OCI-LY3 (cell line): ENCODE measurements around the gene MAL.

Source experiments
- H2AFZ ChIP-seq: fragments of 200-600, 300-600 bp; shearing (Covaris generic); 2 replicates; pipeline ENCODE4 v1.6.0; 2014; ENCODE audit warnings: antibody characterized with exemption, low read depth, low read length
- H3K27ac ChIP-seq: fragments of 200-600, 300-600 bp; sonication (generic); 2 replicates; pipeline ENCODE4 v1.5.1; 2014; ENCODE audit warnings: mild to moderate bottlenecking, low read length, moderate library complexity, mixed read lengths
- H3K27me3 ChIP-seq: fragments of 200-600, 300-600 bp; sonication (generic); 2 replicates; pipeline ENCODE4 v1.6.1; 2014; ENCODE audit warnings: low read depth, low read length, mixed read lengths
- H3K36me3 ChIP-seq: fragments of 200-600, 300-600 bp; sonication (generic); replicated peaks from 2 replicates; pipeline ENCODE3; 2014; ENCODE audit warnings: low read depth, low read length, mixed read lengths
- H3K4me1 ChIP-seq: fragments of 300-600, 200-600 bp; sonication (generic); 2 replicates; pipeline ENCODE4 v1.6.1; 2014; ENCODE audit warnings: low read length, mixed read lengths
- H3K4me2 ChIP-seq: fragments of 200-600, 300-600 bp; sonication (generic); 2 replicates; pipeline ENCODE4 v1.6.1; 2014; ENCODE audit warnings: low read length, mixed read lengths
- H3K4me3 ChIP-seq: fragments of 300-600, 200-600 bp; sonication (generic); 2 replicates; pipeline ENCODE4 v1.5.1; 2014; ENCODE audit warnings: antibody characterized with exemption, mild to moderate bottlenecking, low read length, moderate library complexity
- H3K79me2 ChIP-seq: fragments of 300-600, 200-600 bp; shearing (Covaris generic); 2 replicates; pipeline ENCODE4 v1.6.1; 2014; ENCODE audit warnings: mild to moderate bottlenecking, low read length, mixed read lengths
- H3K9ac ChIP-seq: fragments of 300-600, 200-600 bp; shearing (Covaris generic); 2 replicates; pipeline ENCODE4 v1.6.0; 2014; ENCODE audit warnings: mild to moderate bottlenecking, low read length, moderate library complexity
- H3K9me3 ChIP-seq: fragments of 200-600, 300-600 bp; shearing (Covaris generic); 2 replicates; pipeline ENCODE4 v1.6.1; 2014; ENCODE audit warnings: low read length, mixed read lengths; ENCODE audit not compliant: insufficient read depth
- H4K20me1 ChIP-seq: fragments of 200-600, 300-600 bp; sonication (generic); 2 replicates; pipeline ENCODE4 v1.6.1; 2016; ENCODE audit warnings: low read length, mixed read lengths; ENCODE audit not compliant: insufficient read depth
- EZH2phosphoT487 ChIP-seq: fragments of 200-600 bp; shearing (Covaris generic); IDR thresholded peaks from 2 replicates; pipeline ENCODE4 v1.6.1; 2018; ENCODE audit warnings: antibody characterized with exemption, mixed run types, low read depth
- TF ChIP-seq, protein P1 (sequence below): fragments of 200-600, 300-600 bp; sonication (generic); IDR thresholded peaks from 2 replicates; pipeline ENCODE4 v1.5.1; 2014; ENCODE audit warnings: antibody characterized with exemption, low read length, low read depth

MAL gene

DNA sequence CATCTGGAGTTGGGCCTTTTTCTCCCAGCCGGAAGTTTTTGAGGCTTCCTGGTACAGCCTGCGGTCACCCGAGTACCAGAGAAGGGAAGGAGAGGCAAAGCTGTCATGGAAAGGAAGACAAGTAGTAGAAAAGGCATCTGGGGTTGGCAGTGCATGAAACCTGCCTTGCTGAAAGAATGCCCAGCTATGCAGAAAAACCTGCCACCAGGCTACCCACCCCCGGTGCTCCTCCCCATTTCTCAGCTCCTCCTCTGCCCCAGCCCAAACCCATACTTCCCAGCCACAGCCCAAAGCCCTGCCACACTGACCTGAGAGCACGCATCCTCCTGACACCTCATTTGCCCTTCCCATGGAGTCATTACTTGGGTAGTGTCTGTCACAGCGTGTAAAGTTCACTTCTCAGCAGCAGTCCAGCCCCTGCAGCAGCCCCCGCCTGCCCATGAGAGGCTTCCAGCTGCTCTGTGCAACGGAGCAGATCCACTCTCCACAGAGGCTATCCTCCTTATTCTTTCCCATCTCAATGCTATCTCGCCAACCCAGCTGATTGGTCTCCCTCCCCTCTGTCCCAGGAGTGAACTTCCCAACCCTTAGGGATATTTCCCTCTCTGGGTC lies 40.4 kb upstream of the MAL start:
- Histone ChIP-seq H3K27me3 (peaks cover 25% of the 10 kb centered on the region), H3K36me3 (no peaks in the 10 kb centered on the region), H3K27ac (no peak overlapping the region), H3K4me3 (no peak overlapping the region), H3K4me1 (no peaks in the 10 kb centered on the region), H2AFZ (no peak overlapping the region), H3K79me2 (no peaks in the 10 kb centered on the region), H3K9ac (no peak overlapping the region), H3K4me2 (no peak overlapping the region), H3K9me3 (no peaks in the 10 kb centered on the region), H4K20me1 (no peaks in the 10 kb centered on the region)
- TF ChIP-seq, protein P1, sequence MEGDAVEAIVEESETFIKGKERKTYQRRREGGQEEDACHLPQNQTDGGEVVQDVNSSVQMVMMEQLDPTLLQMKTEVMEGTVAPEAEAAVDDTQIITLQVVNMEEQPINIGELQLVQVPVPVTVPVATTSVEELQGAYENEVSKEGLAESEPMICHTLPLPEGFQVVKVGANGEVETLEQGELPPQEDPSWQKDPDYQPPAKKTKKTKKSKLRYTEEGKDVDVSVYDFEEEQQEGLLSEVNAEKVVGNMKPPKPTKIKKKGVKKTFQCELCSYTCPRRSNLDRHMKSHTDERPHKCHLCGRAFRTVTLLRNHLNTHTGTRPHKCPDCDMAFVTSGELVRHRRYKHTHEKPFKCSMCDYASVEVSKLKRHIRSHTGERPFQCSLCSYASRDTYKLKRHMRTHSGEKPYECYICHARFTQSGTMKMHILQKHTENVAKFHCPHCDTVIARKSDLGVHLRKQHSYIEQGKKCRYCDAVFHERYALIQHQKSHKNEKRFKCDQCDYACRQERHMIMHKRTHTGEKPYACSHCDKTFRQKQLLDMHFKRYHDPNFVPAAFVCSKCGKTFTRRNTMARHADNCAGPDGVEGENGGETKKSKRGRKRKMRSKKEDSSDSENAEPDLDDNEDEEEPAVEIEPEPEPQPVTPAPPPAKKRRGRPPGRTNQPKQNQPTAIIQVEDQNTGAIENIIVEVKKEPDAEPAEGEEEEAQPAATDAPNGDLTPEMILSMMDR: no peak
- no peak for TF ChIP-seq EZH2phosphoT487

DNA sequence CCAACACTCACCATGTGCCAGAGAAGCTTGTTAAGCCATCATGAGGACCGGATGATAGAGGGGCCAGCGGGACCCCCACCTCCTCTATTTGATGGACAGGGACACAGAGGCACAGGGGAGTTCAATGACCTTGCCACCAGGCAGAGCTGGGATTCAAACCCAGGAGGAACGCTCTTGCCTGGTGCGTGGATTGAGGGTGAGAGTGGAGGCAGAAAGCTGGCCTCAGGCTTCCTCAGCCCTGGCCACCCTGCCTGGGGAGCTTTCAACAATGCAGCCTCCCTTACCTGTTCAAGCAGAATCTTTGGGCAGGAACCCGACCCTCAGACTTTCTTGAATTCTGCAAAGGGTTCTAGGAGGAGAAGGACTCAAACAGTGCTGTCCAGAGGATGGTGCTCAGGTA lies 39.9 kb upstream of the MAL start:
- Histone ChIP-seq H3K36me3 (no peaks in the 10 kb centered on the region), H3K4me1 (no peaks in the 10 kb centered on the region), H3K79me2 (no peaks in the 10 kb centered on the region), H3K27me3 (peaks cover 26% of the 10 kb centered on the region), H2AFZ (no peak overlapping the region), H3K9me3 (no peaks in the 10 kb centered on the region), H4K20me1 (no peaks in the 10 kb centered on the region), H3K4me3 (no peak overlapping the region), H3K9ac (no peak overlapping the region), H3K4me2 (no peak overlapping the region), H3K27ac (no peak overlapping the region)
- TF ChIP-seq EZH2phosphoT487: no peak
- TF ChIP-seq, protein P1: no peak

DNA sequence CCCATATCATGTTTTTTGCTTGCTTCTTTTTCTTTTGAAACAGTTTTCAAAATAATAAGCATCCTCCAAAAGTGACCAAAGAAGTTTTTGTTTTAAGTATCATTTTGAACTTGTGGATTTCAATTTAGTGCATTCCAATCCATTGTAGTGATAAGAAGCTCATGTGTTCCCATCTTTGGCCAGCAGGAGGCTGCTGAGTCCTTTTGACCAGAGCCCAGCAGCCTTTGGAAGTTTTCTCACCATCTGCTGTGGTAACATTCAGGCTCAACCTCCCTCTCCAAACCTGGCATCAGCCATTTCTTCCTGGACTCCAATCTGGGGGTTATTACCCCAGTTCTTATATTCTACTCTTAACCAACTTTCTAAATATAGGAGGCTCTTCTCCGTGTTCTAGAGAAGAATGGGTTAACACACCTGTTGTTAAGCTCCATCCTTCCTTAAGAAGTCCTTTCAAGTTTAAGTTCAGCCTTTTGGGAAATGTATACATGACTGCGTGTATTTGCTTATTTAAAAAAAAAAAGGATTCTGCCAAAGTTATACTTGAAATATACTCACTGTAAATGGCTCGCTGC lies 39.0 kb upstream of the MAL start:
- Histone ChIP-seq H3K27ac (no peak overlapping the region), H3K9ac (no peak overlapping the region), H3K9me3 (no peaks in the 10 kb centered on the region), H2AFZ (no peak overlapping the region), H3K79me2 (no peaks in the 10 kb centered on the region), H3K4me3 (no peak overlapping the region), H3K36me3 (no peaks in the 10 kb centered on the region), H3K27me3 (peaks cover 26% of the 10 kb centered on the region), H3K4me1 (no peaks in the 10 kb centered on the region), H3K4me2 (no peak overlapping the region), H4K20me1 (no peaks in the 10 kb centered on the region)
- TF ChIP-seq EZH2phosphoT487: no peak
- TF ChIP-seq, protein P1: peak; percentile 67

DNA sequence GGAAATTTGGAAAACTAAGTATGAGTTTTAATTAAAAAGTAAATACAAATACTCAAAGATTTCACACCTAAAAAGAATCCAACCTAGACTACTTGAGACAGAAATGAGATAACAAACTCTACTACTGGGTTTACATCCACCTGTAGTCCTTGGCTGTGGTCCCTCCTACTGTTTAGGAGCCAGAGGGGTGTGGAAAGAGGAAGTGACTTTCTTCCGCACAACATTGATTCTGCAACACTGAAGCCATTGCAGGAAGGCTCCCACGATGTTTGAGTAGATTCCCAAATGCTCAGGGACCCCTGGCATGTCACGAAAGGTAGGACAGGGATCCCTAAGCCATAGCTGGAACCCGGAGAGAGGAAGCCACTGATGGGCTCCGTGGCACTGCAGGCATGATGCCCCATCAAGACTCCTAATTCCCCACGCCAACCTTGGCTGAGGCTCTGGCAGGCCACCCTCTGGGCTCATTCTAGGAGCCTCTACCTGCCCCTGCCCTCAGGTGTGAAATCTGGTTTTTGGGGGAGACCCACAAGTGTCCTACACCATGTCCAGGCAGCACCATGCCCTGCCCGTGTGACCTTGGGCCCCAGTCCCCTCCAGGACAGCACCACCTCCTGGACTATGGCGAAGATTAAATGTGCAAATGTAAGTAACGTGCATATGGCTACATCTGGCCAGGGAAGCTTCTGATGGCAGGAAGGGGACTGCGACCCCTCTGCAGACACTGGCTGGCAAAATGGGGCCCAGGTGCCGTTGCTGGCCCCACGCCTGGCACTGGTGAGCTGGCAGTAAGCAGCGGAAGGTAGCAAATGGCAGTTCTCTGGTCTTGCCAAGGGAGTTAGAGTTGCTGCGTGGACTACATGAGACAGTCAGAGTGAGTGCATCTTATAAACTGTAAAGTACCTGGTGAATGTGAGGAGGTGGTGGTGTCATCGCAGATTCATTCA lies 38.2 kb upstream of the MAL start:
- TF ChIP-seq, protein P1: no peak
- no peak for TF ChIP-seq EZH2phosphoT487
- no peaks in the 10 kb centered on the region for H3K9me3 ChIP-seq

More for the DNA sequence above, 38.2 kb upstream of the MAL start:
- H3K9ac ChIP-seq: no peak overlapping the region
- no peaks in the 10 kb centered on the region for H3K36me3 ChIP-seq
- H3K4me3 ChIP-seq: no peak overlapping the region
- H3K4me2 ChIP-seq: no peak overlapping the region
- H3K4me1 ChIP-seq: no peaks in the 10 kb centered on the region
- H3K79me2 ChIP-seq: no peaks in the 10 kb centered on the region
- H3K27me3 ChIP-seq: peaks cover 26% of the 10 kb centered on the region
- H2AFZ ChIP-seq: no peak overlapping the region
- H4K20me1 ChIP-seq: no peaks in the 10 kb centered on the region
- H3K27ac ChIP-seq: no peak overlapping the region
